Lower leg skin (tissue), 4 donors: ENCODE data around the gene NFATC2IP. TPM values are rescaled to one million over a fixed set of nuclear protein-coding genes. Genes with fewer than 3 reads are reported as not detected.

Experiments used
- DNase-seq, 2 donors: peaks; one replicate each; pipeline ENCODE4 v3.0.0-alpha.2; 2019; ENCODE audit warnings: low spot score in 2 of 2
- H3K4me3 ChIP-seq: fragments of 200-600 bp; sonication (generic); 2 replicates; pipeline ENCODE4 v1.5.1; 2017; ENCODE audit warnings: mild to moderate bottlenecking, low read depth; ENCODE audit not compliant: poor library complexity, severe bottlenecking
- POLR2A ChIP-seq, 2 donors: fragments of 450-650 bp; IDR thresholded peaks; one replicate each; pipeline ENCODE4 v1.6.1; 2016 to 2017; ENCODE audit warnings: antibody characterized with exemption in 2 of 2, mild to moderate bottlenecking in 1 of 2, moderate library complexity in 1 of 2
- WGBS, 2 donors: methylation state at CpG; one replicate each; pipeline ENCODE4 v1.1.5; 2018; 5-methylcytosine and 5-hydroxymethylcytosine counted together
- intact Hi-C: fragments of 100-400 bp; cut with DNase I; formaldehyde crosslinking; loops from one replicate; pipeline ENCODE4 v1.15.0; 2023; ENCODE audit warnings: low total_unique reads
- total RNA-seq, 4 donors: library from RNA; depleted of rRNA; stranded (reverse); fragments of >200 nt; gene quantifications; one replicate each; pipeline ENCODE4 v1.1.0, GENCODE V29; 2016
- TF ChIP-seq, protein P1 (sequence below), 3 donors: fragments of 450-650 bp; IDR thresholded peaks; one replicate each; pipeline ENCODE4 v1.5.1; 2016; ENCODE audit warnings: antibody characterized with exemption in 3 of 3, mild to moderate bottlenecking in 3 of 3, moderate library complexity in 2 of 3

The NFATC2IP gene
- total RNA-seq, 4 donors from 2014 or later = 22.0 to 32.8 (median 25.1) TPM

DNA sequence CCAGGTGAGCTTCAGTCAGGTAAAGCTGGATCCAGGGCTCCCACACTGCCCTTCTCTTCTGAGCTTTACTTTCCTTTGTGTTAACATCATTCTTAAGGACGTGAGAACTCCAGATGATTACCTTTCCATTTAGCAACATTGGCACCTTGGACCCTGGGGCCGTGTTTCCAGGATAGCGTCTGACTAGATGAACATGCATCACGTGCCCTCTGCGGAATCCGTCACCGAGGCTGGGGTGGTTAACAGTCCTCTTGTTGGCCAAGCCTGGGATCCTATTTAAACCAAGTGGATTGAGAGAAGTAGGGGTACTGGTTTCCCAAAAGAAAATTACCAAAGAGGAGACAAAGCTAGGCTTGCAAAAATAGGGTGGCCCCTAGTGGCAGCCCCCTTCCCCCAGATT lies 30.2 kb downstream of the NFATC2IP start:
- intact Hi-C loops = no loop called here
- 87 to 91% methylated on average over 7 of the region's 7 CpGs for WGBS, 2 donors
- no peak for TF ChIP-seq POLR2A (IDR thresholded peaks at IDR 0.05)
- TF ChIP-seq, protein P1, sequence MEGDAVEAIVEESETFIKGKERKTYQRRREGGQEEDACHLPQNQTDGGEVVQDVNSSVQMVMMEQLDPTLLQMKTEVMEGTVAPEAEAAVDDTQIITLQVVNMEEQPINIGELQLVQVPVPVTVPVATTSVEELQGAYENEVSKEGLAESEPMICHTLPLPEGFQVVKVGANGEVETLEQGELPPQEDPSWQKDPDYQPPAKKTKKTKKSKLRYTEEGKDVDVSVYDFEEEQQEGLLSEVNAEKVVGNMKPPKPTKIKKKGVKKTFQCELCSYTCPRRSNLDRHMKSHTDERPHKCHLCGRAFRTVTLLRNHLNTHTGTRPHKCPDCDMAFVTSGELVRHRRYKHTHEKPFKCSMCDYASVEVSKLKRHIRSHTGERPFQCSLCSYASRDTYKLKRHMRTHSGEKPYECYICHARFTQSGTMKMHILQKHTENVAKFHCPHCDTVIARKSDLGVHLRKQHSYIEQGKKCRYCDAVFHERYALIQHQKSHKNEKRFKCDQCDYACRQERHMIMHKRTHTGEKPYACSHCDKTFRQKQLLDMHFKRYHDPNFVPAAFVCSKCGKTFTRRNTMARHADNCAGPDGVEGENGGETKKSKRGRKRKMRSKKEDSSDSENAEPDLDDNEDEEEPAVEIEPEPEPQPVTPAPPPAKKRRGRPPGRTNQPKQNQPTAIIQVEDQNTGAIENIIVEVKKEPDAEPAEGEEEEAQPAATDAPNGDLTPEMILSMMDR (IDR thresholded peaks at IDR 0.05) = no peak

DNA sequence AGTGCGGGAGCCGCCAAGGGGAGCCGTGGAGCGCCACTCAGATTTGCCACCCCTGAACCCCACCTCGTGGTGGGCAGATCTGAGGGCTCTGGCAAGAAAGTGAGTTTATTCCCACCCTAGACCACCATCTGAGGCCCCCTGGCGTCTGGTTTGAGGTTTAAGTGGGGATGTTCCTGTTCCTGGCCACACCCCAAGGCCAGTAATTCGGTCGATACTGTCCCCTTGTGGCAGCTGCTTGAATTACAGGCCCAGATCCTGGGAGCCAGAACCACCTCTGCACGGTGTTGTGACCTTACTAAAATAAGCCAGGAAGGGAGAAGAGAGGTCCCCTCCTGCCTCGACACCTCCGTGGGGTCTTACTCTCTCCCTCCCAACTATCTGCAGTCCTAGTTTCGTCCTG lies 30.8 kb downstream of the NFATC2IP start:
- no peak for DNase-seq
- intact Hi-C loops = no loop called here
- WGBS, 2 donors = 79 to 82% methylated on average over 11 to 12 of the region's 12 CpGs
- no peak for TF ChIP-seq POLR2A (IDR thresholded peaks at IDR 0.05)
- TF ChIP-seq, protein P1 (IDR thresholded peaks at IDR 0.05) = no peak
- no peak overlapping the region for H3K4me3 ChIP-seq

More for the DNA sequence above, 30.2 kb downstream of the NFATC2IP start:
- H3K4me3 ChIP-seq = no peak overlapping the region
- DNase-seq = no peak

DNA sequence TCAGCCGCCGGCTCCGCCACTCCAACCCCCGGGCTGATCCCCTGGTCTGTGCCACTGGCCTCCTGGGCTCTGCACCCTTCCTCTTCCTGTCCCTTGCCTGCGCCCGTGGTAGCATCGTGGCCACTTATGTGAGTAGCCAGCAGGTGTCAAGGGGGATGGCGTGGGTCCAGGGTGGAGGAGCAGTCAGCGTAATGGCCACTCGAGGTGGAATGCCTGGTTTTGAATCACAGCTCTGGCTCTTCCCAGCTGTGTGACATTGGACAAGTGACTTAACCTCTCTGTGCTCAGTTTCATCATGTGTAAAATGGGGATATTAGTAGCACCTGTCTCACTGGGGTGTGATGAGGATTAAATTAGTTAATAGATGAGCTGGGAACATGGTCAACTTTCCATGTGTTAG lies 31.7 kb downstream of the NFATC2IP start:
- TF ChIP-seq, protein P1 (IDR thresholded peaks at IDR 0.05) = no peak
- TF ChIP-seq POLR2A (IDR thresholded peaks at IDR 0.05) = no peak
- 95% methylated on average over 10 of the region's 10 CpGs for WGBS, 2 donors
- intact Hi-C loops = no loop called here
- DNase-seq = no peak
- H3K4me3 ChIP-seq = no peak overlapping the region

DNA sequence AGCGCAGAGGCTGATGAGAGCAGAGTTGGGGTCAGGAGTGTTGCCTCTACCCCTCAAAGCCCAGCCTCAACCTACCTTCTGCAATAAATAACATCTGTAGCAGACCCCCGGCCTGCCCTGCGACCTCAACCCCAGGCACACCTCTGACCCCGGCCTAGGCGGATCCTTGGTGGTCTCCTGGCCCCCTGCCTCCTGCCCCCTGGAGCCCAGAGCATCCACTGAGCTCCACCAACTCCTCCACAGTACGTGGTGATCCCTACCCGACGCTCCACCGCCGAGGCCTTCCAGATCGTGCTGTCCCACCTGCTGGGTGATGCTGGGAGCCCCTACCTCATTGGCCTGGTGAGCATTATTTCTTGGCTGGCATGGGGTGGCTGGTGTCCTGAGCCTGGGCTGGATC lies 32.2 kb downstream of the NFATC2IP start:
- no peak for TF ChIP-seq POLR2A (IDR thresholded peaks at IDR 0.05)
- H3K4me3 ChIP-seq = no peak overlapping the region
- WGBS, 2 donors = 92 to 95% methylated on average over 11 of the region's 11 CpGs
- no peak for DNase-seq
- intact Hi-C loops = no loop called here

DNA sequence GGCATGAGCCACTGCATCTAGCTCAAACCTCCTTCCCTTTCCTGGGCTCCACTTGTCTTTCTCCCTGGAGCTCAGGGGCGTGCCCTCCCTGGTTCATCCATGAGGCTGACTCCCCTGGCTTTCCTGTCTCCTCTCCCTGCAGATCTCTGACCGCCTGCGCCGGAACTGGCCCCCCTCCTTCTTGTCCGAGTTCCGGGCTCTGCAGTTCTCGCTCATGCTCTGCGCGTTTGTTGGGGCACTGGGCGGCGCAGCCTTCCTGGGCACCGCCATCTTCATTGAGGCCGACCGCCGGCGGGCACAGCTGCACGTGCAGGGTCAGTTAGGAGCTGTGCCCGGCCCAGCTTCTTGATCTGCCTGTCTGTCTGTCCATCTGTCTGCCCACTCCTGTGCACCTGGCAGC lies 32.9 kb downstream of the NFATC2IP start:
- DNase-seq = no peak
- intact Hi-C loops = no loop called here
- 79 to 94% methylated on average over 18 of the region's 18 CpGs for WGBS, 2 donors
- no peak overlapping the region for H3K4me3 ChIP-seq
- TF ChIP-seq, protein P1 (IDR thresholded peaks at IDR 0.05) = no peak
- no peak for TF ChIP-seq POLR2A (IDR thresholded peaks at IDR 0.05)

DNA sequence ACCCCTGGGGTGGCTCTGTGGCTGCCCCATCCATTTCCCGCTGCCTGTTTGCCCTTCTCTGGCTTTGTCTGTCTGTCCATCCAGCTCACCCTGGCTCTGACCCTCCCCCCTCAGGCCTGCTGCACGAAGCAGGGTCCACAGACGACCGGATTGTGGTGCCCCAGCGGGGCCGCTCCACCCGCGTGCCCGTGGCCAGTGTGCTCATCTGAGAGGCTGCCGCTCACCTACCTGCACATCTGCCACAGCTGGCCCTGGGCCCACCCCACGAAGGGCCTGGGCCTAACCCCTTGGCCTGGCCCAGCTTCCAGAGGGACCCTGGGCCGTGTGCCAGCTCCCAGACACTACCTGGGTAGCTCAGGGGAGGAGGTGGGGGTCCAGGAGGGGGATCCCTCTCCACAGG lies 33.4 kb downstream of the NFATC2IP start:
- H3K4me3 ChIP-seq = no peak overlapping the region
- WGBS, 2 donors = 86 to 87% methylated on average over 10 to 12 of the region's 12 CpGs
- intact Hi-C loops = no loop called here
- DNase-seq = no peak
- no peak for TF ChIP-seq POLR2A (IDR thresholded peaks at IDR 0.05)
- TF ChIP-seq, protein P1 (IDR thresholded peaks at IDR 0.05) = no peak
